SK-N-SH treated with all-trans-retinoic acid at 6 μM for 48 hours (cell line): ENCODE measurements around the gene TMA7.

Experiments
- ATAC-seq: fragments of 200-7000 bp; cut with Tn5 transposase; 3 replicates; pipeline ENCODE4 v1.9.1; 2020; ENCODE audit warnings: mild to moderate bottlenecking, moderate library complexity
- BACH2 ChIP-seq: fragments of 250-450 bp; sonication (Bioruptor Pico); IDR thresholded peaks from 2 replicates; pipeline ENCODE4 v1.9.0; 2021; ENCODE audit warnings: mild to moderate bottlenecking, borderline replicate concordance
- CREB5 ChIP-seq: fragments of 250-450 bp; sonication (Bioruptor Pico); IDR thresholded peaks from 2 replicates; pipeline ENCODE4 v1.5.1; 2020; ENCODE audit warnings: low read depth, mild to moderate bottlenecking, moderate library complexity
- CSRNP3 ChIP-seq: fragments of 250-450 bp; sonication (Bioruptor Pico); IDR thresholded peaks from 2 replicates; pipeline ENCODE4 v1.5.1; 2021; ENCODE audit warnings: mild to moderate bottlenecking, moderate library complexity
- ESRRG ChIP-seq: fragments of 250-450 bp; sonication (Bioruptor Pico); IDR thresholded peaks from 2 replicates; pipeline ENCODE4 v1.6.1; 2021; ENCODE audit warnings: mild to moderate bottlenecking
- GLIS3 ChIP-seq: fragments of 250-450 bp; sonication (Bioruptor Pico); IDR thresholded peaks from 2 replicates; pipeline ENCODE4 v1.5.0; 2020; ENCODE audit warnings: mild to moderate bottlenecking, moderate library complexity
- ISL1 ChIP-seq: fragments of 250-450 bp; sonication (Bioruptor Pico); IDR thresholded peaks from 2 replicates; pipeline ENCODE4 v2.1.2; 2022; ENCODE audit warnings: mild to moderate bottlenecking, moderate library complexity
- PATZ1 ChIP-seq: fragments of 250-450 bp; sonication (Bioruptor Pico); IDR thresholded peaks from 2 replicates; pipeline ENCODE4 v1.8.0; 2020; ENCODE audit warnings: mild to moderate bottlenecking, moderate library complexity, borderline replicate concordance
- POU6F1 ChIP-seq: fragments of 250-450 bp; sonication (Bioruptor Pico); IDR thresholded peaks from 2 replicates; pipeline ENCODE4 v1.8.0; 2021; ENCODE audit warnings: low read depth, mild to moderate bottlenecking, moderate library complexity, borderline replicate concordance
- PPARA ChIP-seq: fragments of 250-450 bp; sonication (Bioruptor Pico); IDR thresholded peaks from 2 replicates; pipeline ENCODE4 v1.5.0; 2020; ENCODE audit warnings: mild to moderate bottlenecking, borderline replicate concordance
- RARB ChIP-seq: fragments of 250-450 bp; sonication (Bioruptor Pico); IDR thresholded peaks from 2 replicates; pipeline ENCODE4 v1.8.0; 2021; ENCODE audit warnings: mild to moderate bottlenecking, moderate library complexity
- SNAI2 ChIP-seq: fragments of 250-450 bp; sonication (Bioruptor Pico); IDR thresholded peaks from 2 replicates; pipeline ENCODE4 v1.5.0; 2020; ENCODE audit warnings: mild to moderate bottlenecking, moderate library complexity
- TCF4 ChIP-seq: fragments of 250-450 bp; sonication (Bioruptor Pico); IDR thresholded peaks from 2 replicates; pipeline ENCODE4 v1.8.0; 2021; ENCODE audit warnings: mild to moderate bottlenecking, moderate library complexity, borderline replicate concordance
- TOX ChIP-seq: fragments of 250-450 bp; sonication (Bioruptor Pico); IDR thresholded peaks from 2 replicates; pipeline ENCODE4 v1.8.0; 2021; ENCODE audit warnings: mild to moderate bottlenecking, moderate library complexity, borderline replicate concordance
- TSHZ2 ChIP-seq: fragments of 250-450 bp; sonication (Bioruptor Pico); IDR thresholded peaks from 2 replicates; pipeline ENCODE4 v1.5.0; 2020; ENCODE audit warnings: mild to moderate bottlenecking, moderate library complexity
- ZC3H10 ChIP-seq: fragments of 250-450 bp; sonication (Bioruptor Pico); IDR thresholded peaks from 2 replicates; pipeline ENCODE4 v1.5.1; 2021; ENCODE audit warnings: mild to moderate bottlenecking, moderate library complexity
- ZFP3 ChIP-seq: fragments of 250-450 bp; sonication (Bioruptor Pico); IDR thresholded peaks from 2 replicates; pipeline ENCODE4 v1.5.0; 2020; ENCODE audit warnings: mild to moderate bottlenecking, moderate library complexity
- ZFP30 ChIP-seq: fragments of 450-650 bp; formaldehyde crosslinking; IDR thresholded peaks from 2 replicates; pipeline ENCODE4 v1.5.0; 2022; ENCODE audit warnings: mild to moderate bottlenecking, moderate library complexity
- ZNF565 ChIP-seq: fragments of 450-650 bp; formaldehyde crosslinking; conservative IDR thresholded peaks from 2 replicates; pipeline ENCODE4 v1.5.0; 2020; ENCODE audit warnings: low read depth, mild to moderate bottlenecking, moderate library complexity
- ZNF70 ChIP-seq: fragments of 450-650 bp; formaldehyde crosslinking; IDR thresholded peaks from 2 replicates; pipeline ENCODE4 v1.5.0; 2020; ENCODE audit warnings: mild to moderate bottlenecking, moderate library complexity
- ZNF8 ChIP-seq: fragments of 450-650 bp; formaldehyde crosslinking; IDR thresholded peaks from 2 replicates; pipeline ENCODE4 v1.5.0; 2020; ENCODE audit warnings: mild to moderate bottlenecking, moderate library complexity

Gene TMA7

GRCh38 chr3:48402281-48402732 lies 37.8 kb upstream of the TMA7 start:
- peak; percentile 71 for ATAC-seq
- TF ChIP-seq PATZ1 (CRISPR knock-in tag) (peak; percentile 53; the same call in 1 of the 2 replicates), PPARA (CRISPR knock-in tag) (no peak)

- TF ChIP-seq SNAI2 (no peak), ZFP3 (CRISPR knock-in tag) (no peak), TCF4 (no peak), POU6F1 (CRISPR knock-in tag) (no peak), ESRRG (CRISPR knock-in tag) (no peak)
- ATAC-seq, result no peak
Observed at GRCh38 chr3:48402907-48403306, 37.1 kb upstream of the TMA7 start.

- no peak for ATAC-seq
- no peak for TF ChIP-seq ZNF70
- TF ChIP-seq ZFP3 (CRISPR knock-in tag), result no peak
- TF ChIP-seq BACH2, result no peak
- TF ChIP-seq ZNF565 (CRISPR knock-in tag), result no peak
- no peak for TF ChIP-seq TSHZ2
- TF ChIP-seq ZNF8 (CRISPR knock-in tag), result no peak
- no peak for TF ChIP-seq PATZ1 (CRISPR knock-in tag)
- TF ChIP-seq TOX (CRISPR knock-in tag), result no peak
- TF ChIP-seq GLIS3 (CRISPR knock-in tag), result no peak
- TF ChIP-seq CSRNP3 (CRISPR knock-in tag), result no peak
- TF ChIP-seq RARB, result no peak
- TF ChIP-seq ISL1, result no peak
- no peak for TF ChIP-seq ZFP30 (CRISPR knock-in tag)
- no peak for TF ChIP-seq ZC3H10 (CRISPR knock-in tag)
- TF ChIP-seq CREB5 (CRISPR knock-in tag), result no peak
- TF ChIP-seq SNAI2, result no peak
Observed at GRCh38 chr3:48403533-48404439, 36.3 kb upstream of the TMA7 start.
